HG03469 (cell line): ENCODE measurements around the gene INSIG1.

Experiments
- ATAC-seq: cut with Tn5 transposase; IDR thresholded peaks from one replicate; pipeline ENCODE4 v1.9.1; 2021; ENCODE audit warnings: mild to moderate bottlenecking, moderate library complexity, moderate number of reproducible peaks; ENCODE audit not compliant: unreplicated experiment

The INSIG1 gene

GRCh38 chr7:155300641-155301452 is 3.2 kb downstream of the INSIG1 start:
- no peak for ATAC-seq

GRCh38 chr7:155303039-155303593 is 5.4 kb downstream of the INSIG1 start:
- no peak for ATAC-seq

- ATAC-seq, result no peak
Measured at GRCh38 chr7:155303897-155304296, 6.2 kb downstream of the INSIG1 start.

- no peak for ATAC-seq
Measured at GRCh38 chr7:155305231-155305904, 7.7 kb downstream of the INSIG1 start.

- ATAC-seq, result no peak
Measured at GRCh38 chr7:155306673-155307470, 9.2 kb downstream of the INSIG1 start.

GRCh38 chr7:155308330-155309020 is 10.8 kb downstream of the INSIG1 start:
- no peak for ATAC-seq

DNA sequence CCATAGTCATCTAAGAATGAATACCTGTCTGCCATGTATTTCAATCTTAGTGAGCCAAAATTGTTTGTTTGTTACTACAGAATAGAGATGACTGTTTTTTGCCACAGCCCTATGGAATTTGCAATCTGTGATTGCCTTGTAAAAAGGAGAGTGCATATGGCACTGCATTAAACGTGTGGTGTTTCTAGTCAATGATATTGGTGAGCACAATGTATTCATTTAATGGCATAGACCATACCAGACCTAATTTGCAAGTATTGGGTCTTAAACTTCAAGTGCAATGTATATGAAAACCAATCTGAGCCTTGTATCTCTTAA is 11.3 kb downstream of the INSIG1 start:
- no peak for ATAC-seq

DNA sequence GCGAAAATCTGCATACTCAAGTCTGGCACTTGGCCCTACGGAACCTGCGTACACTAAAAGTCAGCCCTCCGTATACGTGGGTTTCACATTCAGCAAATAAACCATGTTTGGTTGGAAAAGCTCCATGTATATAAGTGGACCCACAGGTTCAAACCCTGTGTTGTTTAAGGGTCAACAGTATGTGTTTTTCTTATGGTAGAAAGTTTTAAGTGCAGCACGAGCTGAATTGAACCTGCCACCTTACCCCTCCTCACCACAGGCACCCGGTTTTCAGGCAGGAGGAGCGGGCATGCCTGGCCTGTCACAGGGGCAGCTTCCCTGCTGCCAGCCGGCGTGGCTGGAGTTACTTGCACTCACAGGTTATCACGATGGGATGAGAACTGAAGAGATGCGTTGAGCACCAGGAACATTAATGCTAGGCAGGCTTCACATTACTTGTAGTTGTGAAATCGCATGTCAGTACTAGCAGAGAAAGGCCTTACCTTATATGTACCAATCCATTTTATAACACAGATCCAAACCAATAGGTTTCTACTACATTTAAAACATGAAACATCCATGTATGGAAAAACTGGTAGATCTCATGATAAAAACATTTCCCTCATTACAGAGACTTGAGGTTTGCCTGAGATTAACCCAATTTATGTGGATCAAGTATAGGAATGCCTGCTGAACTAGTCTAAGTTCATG is 12.9 kb downstream of the INSIG1 start:
- ATAC-seq, result no peak

DNA sequence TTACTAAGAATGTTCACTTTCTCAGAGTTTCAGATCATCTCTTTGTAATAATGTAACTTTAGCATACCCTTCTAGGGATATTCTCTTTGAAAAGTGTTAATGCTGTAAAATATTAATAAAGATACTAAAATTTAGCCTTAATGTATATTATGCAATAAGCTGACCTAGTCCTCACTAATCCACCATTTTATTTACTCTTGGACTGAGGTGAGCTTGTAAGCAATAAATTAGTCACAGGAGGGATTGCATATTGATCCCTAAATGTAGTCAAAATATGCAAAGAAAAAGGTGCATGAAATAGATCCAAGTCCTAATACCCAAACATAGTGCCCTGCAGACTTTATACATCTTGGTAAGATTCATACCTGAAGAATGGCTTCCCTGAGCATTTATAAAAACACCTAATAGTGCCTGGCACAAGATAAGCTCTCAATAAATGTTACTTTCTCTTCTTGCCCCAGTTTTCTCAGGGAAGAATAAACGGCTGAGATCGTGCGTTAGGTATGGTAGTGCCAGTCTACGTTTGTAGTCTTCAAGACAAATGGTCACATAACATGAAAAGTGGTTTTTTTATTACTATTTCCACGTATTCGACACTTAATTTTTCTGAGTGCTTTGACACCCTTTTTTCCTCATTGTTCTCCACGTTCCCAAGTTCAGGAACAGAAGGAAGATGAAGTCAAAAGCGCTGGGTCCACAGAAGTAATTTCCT is 14.3 kb downstream of the INSIG1 start:
- ATAC-seq, result no peak

- ATAC-seq, result no peak
Measured at GRCh38 chr7:155312633-155313032, 15.0 kb downstream of the INSIG1 start.

DNA sequence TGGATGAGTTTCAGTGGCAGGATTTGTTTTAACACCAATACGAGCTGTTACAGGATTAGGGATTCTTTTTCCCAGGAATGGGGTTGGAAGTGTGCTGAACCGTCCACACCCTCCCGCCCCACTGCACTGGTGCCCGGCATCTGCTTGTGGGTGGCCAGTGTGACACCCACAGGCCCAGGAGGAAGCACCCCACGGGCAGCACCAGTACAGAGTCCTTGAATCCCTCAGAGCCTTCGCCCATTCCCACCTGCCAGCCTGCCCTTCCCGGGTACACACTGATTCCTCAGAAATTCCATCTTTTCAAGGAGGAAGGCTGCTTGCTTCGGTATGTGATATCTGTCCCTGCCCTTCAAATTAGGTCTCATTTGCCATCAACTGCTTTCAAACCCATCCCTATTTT is 15.4 kb downstream of the INSIG1 start:
- no peak for ATAC-seq

DNA sequence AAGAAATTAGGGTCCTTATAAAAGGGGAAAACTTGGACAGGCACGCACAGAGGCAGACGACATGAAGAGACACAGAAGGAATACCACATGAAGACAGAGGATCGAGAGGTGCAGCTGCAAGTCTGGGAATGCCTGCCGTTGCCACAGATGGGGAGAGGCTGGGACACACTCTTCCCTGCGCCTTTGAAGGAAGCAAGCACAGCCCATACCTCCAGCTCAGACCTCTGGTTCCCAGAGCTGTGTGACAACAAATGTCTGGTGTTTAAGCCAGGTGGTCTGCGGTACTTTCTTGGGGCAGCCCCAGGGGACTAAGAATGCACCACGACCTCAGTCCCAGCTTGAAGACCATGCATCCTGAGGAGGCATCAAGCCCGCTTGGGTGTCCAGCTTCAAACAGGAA is 18.3 kb downstream of the INSIG1 start:
- ATAC-seq, result no peak

DNA sequence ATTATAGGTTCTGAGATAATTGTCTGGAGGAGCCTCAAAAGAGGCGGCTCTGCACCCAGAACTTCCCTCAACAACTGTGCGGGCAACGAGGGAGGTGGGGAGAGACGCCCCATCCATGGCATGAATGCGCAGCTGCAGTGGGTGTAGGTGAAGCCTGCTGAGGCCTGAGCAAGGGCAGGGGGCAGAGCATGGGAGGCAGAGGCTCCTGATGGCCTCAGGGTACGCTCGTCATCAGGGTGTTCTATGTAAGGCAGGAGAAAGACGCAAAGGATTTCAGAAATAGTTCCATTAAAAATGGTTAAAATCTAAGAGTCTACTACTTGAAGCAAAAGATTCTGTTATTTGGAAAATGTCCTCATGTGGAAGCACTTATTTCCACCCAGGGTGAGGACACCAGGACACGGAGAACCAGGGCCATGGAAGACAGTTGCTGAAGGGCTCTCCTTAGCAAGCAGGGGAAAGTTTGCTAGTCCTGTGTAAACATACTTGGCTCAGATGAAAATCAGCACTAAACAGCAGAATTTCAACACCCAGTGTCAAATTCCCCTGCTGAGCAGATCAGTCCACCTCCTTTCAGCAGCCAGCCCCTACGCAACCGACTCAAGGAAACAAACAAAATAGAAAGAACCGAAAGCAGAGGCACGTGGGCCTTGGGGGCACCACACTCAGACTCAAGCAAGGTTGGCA is 18.9 kb downstream of the INSIG1 start:
- no peak for ATAC-seq

DNA sequence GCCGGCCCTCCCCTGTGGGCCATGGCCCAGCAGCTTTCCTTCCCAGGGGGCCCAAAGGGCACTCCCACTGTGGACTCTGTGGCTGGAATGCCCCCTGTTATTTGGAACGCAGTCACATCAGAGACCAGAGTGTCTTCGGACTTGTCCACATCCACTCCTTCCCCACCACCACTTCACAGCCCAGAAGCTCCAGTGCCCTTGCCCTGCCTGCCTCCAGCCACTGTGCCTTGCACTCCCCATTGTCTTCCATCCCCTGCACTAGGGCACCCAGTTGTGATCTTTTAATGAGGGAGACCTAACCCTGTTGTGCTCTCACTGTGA is 19.4 kb downstream of the INSIG1 start:
- ATAC-seq, result no peak

DNA sequence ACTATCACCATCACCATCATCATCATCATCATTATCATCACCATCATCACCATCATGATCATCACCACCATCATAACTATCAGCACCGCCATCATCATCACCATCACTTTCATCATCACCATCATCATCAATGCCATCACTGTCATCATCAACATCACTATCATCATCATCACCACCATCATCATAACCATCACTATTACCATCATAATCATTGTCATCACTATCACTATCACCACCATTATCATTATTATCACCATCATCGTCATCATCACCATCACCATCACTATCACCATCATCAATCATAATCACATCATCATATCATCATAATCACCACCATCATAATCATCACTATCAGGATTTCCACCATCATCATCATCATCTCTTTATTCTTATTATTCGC is 20.6 kb downstream of the INSIG1 start:
- no peak for ATAC-seq

GRCh38 chr7:155322530-155322929 is 24.9 kb downstream of the INSIG1 start:
- ATAC-seq, result no peak

- ATAC-seq, result no peak
Measured at GRCh38 chr7:155323001-155323638, 25.4 kb downstream of the INSIG1 start.

DNA sequence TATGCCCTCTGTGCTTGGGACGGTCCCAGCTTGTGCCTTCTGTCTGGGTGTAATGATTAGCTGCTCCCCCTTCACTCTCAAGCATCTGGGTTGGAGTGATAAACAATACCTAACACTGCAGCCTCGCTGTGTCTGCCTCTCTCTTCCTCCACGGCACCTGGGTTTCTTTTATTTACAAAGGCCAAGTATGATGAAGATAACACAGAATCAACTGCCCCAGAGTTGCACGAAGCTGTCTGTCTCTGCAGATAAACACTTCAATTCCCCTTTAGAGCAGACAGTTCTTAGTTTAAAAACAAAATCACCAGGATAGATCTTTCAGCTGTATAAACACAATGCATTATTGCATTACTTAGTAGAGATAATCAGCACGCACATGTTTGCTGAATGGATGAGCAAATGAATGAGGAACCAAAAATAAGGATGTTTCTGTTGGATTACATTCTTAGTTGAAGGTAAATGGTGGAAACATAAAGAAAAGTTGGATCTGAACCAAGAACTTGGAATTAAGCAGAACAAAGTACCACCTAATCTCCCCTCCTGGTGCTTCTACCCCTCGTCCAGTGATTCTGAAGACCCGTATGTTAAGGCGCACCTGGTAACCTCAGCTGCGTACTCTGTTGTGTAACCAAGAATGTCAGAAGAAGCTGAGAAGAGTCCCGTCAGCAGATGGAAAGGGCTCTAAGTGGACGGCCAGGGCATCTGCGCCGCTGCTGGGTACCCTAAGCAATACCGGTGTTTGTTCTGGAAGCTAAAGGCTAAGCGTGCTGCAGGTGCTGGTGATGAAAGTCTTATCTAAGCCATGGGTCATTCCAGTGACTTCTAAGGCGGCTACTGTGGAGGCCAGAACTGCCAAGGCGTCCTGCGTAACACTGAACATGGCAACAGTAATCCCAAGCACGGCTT is 26.6 kb downstream of the INSIG1 start:
- ATAC-seq, result no peak
